ENCODE data around the gene IGSF21. TPM values are rescaled to one million over a fixed set of nuclear protein-coding genes. Genes with fewer than 3 reads are reported as not detected.

Gene IGSF21
- polyA plus RNA-seq, 6 donors from 2014 or later: not detected

DNA sequence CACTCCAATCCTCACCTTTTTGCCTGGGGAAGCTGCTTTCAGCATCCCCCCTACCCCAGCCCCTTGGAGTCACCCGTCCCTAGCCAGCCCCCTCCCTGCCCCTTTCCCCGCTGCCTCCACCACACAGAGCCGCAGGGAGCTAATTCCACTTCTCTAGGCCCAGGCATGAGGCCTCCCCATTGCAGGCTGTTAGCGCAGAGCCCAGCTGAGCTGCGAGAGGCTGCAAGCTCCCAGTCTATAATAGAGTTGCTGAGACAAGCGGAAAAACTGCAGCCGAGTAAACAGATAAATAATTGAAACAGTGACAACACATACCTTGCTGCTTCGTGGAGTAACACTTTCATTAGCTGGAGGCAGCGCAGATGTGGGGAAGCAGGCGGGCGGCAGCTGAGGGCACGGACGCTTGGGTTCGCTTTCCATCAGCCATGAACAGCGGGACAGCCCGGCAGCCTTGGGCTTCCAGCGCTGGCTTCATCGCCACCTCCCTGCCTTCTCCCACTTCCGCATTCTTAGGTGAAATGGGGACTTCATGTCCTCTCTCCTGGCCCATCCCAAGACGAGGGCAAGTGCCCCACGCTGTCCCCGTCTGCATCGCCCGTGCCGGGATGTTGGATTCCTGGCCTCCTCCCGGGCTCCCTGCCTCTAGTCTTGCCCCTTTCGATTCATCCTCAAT is 183.3 kb downstream of the IGSF21 start:
- Mint-ChIP-seq H3K27me3 (peaks cover 12 to 61% (median 39%) of the 10 kb centered on the region in 3 donors), H3K36me3 (no peaks in the 10 kb centered on the region), H3K4me3 (no peak overlapping the region), H3K4me1 (no peaks in the 10 kb centered on the region), H3K27ac (no peak overlapping the region), H3K9me3 (peaks cover 0 to 3% (median 0%) of the 10 kb centered on the region in 7 donors)
- ATAC-seq (ENCODE audit: low read depth in 2 of 2): no peak
- no peak for DNase-seq

DNA sequence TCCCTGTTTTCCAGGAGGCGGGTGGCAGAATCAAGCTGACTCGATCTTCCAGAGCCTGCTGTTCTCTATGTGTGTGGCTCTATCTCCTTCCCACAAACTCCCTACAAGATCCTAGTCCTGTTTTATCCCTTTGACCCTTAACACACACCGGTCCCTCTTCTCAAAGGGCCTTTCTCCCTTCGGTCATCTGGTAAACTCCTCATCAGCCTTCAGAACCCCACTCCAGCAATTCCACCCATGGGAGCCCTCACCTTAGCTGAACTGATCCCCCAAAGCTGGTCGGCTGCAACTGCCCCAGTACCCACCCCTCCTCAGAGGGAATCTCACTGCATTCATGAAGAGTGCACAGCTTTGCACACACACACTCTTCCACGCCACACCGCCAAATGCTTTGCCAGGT is 184.9 kb downstream of the IGSF21 start:
- DNase-seq (no peak), ATAC-seq (ENCODE audit: low read depth in 2 of 2) (no peak)
- Mint-ChIP-seq H3K27me3 (peaks cover 24 to 72% (median 49%) of the 10 kb centered on the region in 3 donors), H3K36me3 (no peaks in the 10 kb centered on the region), H3K4me3 (no peak overlapping the region), H3K27ac (no peak overlapping the region), H3K4me1 (no peaks in the 10 kb centered on the region), H3K9me3 (peaks cover 0 to 5% (median 0%) of the 10 kb centered on the region in 7 donors)

DNA sequence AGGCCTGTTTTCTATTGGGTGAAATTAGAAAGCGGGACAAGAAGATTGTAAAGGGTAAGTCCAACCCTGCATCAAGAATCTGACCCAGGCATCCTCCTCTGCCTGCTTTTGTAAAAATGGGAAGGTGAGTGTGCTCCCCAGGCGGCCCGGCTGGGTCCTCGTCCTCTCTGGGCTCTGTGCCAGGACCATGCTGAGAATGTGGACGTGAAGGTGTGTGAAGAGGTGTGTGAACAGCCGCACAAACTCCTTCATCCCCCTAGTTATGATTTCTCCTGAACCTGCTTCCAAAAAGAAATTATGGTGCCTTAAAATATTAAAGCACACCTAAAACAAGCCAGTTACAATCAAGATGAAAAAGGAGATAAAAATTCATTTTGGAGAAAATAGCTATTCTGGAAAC is 185.7 kb downstream of the IGSF21 start:
- H3K27ac Mint-ChIP-seq: no peak overlapping the region
- peaks cover 0 to 4% (median 0%) of the 10 kb centered on the region in 7 donors for H3K9me3 Mint-ChIP-seq
- H3K27me3 Mint-ChIP-seq: peaks cover 24 to 75% (median 56%) of the 10 kb centered on the region in 3 donors
- H3K36me3 Mint-ChIP-seq: no peaks in the 10 kb centered on the region
- DNase-seq (no peak), ATAC-seq (ENCODE audit: low read depth in 2 of 2) (no peak)
- H3K4me3 Mint-ChIP-seq: no peak overlapping the region
- no peaks in the 10 kb centered on the region for H3K4me1 Mint-ChIP-seq

DNA sequence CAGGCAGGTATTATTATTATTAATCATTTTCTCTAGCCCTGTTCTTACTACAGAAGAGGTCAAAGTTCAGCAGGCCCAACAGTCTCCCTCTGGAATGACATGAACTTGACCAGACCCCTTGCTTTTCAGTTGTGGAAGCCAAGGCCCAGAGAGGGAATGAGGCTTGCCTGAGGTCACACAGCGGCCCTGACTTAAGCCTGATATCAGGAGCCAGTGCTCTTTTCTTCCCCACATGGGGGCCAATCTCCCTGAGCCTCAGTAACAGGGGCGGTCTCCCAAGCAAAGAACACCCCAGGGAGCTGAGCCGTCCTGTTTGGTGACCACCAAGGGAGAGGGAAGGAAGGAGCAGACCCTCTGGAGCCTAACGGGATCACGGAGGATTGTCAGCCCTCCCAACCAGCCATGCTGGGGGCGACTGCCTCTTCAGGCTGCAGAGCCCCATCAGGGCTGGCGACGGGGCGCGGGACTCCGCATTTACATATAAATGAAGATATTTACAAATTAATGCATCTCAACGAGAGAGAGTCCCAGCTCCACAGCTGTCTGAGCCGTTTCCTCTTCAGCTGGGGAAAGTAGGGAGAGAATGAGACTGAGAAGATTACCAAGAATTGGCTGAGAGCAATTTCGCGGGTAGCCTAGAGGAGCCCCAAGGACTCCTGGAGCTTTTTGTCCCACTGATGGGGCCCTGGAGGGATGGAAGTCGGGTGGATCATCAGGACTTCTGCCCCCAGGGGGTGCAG is 187.0 kb downstream of the IGSF21 start:
- peaks cover 24 to 88% (median 56%) of the 10 kb centered on the region in 3 donors for H3K27me3 Mint-ChIP-seq
- no peak for DNase-seq
- H3K4me3 Mint-ChIP-seq: no peak overlapping the region
- H3K27ac Mint-ChIP-seq: peak overlapping the region in 2 of 6 donors; percentile 28 to 36
- peaks cover 0 to 4% (median 0%) of the 10 kb centered on the region in 7 donors for H3K9me3 Mint-ChIP-seq
- ATAC-seq (ENCODE audit: low read depth in 2 of 2): no peak
- no peaks in the 10 kb centered on the region for H3K36me3 Mint-ChIP-seq
- H3K4me1 Mint-ChIP-seq: no peaks in the 10 kb centered on the region

DNA sequence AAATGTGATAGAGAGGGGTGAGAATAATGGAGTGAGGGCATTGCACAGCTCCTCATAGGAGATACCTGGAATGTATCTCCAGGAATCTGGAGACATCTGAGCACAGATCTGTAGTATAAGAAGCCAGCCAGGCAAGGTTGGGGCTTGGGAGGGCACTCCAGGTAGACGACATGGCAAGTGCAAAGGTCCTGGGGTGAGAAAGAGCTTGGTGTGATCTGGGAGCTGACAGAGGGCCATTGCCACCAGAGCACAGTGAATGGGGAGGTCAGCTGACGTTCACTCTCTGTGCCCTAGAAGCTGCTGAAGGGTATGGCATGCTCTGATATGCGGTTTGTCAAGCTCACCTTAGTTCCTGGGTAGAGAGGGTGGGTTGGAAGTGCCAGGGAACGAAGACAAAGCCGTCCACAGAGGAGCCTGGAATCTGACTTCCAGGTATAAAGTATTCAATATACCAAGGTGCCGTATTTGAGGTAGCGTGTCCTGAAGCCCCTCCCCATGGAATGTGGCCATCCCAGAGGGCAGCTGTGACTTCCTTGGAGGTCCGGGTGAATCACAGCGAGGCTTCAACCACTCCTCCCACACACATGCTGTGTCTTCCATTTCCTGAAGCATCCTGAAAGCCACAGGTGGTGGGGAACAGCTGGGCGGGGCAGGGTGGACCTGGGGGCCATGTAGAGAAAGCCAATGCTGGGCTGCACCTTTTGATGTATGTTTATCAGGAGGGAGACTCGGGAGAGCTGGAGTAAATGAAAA is 190.5 kb downstream of the IGSF21 start:
- Mint-ChIP-seq H3K9me3 (peaks cover 0 to 4% (median 0%) of the 10 kb centered on the region in 7 donors), H3K27ac (no peak overlapping the region), H3K27me3 (peaks cover 23 to 69% (median 51%) of the 10 kb centered on the region in 3 donors), H3K36me3 (no peaks in the 10 kb centered on the region), H3K4me3 (no peak overlapping the region), H3K4me1 (no peaks in the 10 kb centered on the region)
- no peak for DNase-seq
- no peak for ATAC-seq (ENCODE audit: low read depth in 2 of 2)

DNA sequence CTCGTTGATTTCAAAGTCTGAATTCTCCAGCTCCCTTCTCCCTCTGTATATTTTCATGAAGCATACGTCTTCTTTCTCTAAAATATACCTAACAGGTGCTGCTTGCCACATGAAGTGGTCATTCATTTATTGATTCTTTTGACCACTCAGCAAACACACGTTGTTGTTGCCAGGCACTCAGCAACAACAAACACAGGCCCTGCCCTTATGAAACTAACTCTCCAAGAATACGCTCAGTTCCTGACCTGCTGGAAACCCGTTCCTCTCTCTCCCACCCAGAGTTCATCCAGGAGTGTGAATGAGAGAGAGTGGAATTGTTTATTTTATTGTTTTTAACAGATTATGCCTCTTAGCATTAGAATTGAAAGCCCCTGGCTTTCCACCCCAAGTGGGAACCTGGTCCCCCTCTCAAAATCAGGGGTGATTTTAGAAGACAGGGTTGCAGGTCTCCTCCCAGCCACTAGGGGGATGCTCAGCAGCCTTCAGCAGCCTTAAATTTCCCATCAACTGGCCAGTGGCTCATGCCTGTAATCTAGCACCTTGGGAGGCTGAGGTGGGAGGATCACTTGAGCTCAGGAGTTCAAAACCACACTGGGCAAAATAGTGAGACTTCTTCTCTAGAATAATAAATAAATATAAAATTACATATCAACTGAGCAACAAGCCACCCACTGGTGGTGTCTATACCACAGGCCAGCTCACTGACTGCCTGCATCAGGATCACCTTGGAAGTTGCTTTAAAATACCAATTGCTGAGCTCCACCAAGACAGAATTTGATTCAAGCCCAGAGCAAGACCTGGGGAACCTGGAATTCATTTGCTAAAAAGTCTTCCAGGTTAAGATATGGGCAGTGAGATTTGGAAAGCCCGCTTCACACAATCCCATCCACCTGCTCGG is 192.1 kb downstream of the IGSF21 start:
- Mint-ChIP-seq H3K27me3 (peaks cover 18 to 59% (median 40%) of the 10 kb centered on the region in 3 donors), H3K9me3 (peaks cover 0 to 4% (median 0%) of the 10 kb centered on the region in 7 donors), H3K4me1 (no peaks in the 10 kb centered on the region), H3K36me3 (no peaks in the 10 kb centered on the region), H3K4me3 (no peak overlapping the region), H3K27ac (no peak overlapping the region)
- ATAC-seq (ENCODE audit: low read depth in 2 of 2) (no peak), DNase-seq (no peak)

DNA sequence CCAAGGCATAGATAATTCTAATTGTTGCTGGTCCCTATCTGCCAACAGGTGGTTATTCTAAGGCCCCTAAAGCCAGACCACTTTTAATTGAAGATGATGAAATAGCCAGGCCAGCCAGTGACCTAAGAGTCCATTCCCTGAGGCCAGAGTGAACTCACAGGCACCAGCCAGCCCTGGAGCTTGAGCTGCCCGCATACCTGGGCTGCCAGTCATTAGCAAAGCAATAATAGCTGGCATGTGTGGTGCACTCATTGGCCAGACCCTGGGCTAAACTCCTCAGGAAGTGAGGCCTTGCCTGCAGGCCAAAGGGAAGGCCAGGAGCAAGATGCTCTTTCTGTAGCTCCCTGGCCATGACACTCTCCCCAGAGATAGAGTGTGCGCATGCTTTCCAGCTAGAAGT is 192.8 kb downstream of the IGSF21 start:
- Mint-ChIP-seq H3K4me1 (no peaks in the 10 kb centered on the region), H3K4me3 (no peak overlapping the region)

DNA sequence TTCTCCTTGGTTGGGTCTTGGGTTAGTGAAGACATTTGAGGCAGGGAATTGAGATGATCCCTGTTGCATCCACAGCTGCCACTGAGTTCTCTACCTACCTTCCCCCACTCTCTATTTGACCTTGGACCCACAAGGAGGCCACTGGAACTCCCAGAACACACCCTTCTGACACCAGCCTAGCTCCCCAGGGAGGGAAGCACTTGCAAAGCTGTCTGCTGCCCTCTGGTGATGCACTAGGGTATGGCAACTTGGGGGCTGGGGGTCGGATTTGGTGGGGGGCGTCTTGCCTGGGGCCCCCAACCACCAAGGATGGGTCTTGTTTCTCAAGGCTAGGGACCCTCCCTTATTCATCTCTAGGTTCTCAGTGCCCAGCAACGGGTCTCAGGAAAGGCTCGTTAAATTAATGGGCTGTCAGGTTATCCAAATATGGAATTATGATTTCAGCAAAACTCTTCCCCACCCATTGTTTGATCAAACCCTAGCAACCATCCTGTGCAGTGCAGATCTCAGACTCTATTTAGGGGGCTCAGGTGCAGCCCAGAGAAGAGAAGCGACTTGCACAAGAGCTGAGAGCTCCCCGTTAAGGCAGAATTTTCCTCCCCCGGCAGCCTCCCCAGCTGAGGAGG is 195.3 kb downstream of the IGSF21 start:
- Mint-ChIP-seq H3K27me3 (peaks cover 6 to 29% (median 14%) of the 10 kb centered on the region in 3 donors), H3K9me3 (peaks cover 0 to 1% (median 0%) of the 10 kb centered on the region in 7 donors), H3K27ac (no peak overlapping the region), H3K4me1 (no peaks in the 10 kb centered on the region), H3K36me3 (no peaks in the 10 kb centered on the region), H3K4me3 (no peak overlapping the region)
- ATAC-seq (ENCODE audit: low read depth in 2 of 2) (no peak), DNase-seq (no peak)

More for the DNA sequence above, 192.8 kb downstream of the IGSF21 start:
- DNase-seq: no peak
- H3K36me3 Mint-ChIP-seq: no peaks in the 10 kb centered on the region
- no peak overlapping the region for H3K27ac Mint-ChIP-seq
- ATAC-seq (ENCODE audit: low read depth in 2 of 2): no peak
- H3K9me3 Mint-ChIP-seq: peaks cover 0 to 4% (median 0%) of the 10 kb centered on the region in 7 donors
- H3K27me3 Mint-ChIP-seq: peaks cover 18 to 52% (median 33%) of the 10 kb centered on the region in 3 donors

DNA sequence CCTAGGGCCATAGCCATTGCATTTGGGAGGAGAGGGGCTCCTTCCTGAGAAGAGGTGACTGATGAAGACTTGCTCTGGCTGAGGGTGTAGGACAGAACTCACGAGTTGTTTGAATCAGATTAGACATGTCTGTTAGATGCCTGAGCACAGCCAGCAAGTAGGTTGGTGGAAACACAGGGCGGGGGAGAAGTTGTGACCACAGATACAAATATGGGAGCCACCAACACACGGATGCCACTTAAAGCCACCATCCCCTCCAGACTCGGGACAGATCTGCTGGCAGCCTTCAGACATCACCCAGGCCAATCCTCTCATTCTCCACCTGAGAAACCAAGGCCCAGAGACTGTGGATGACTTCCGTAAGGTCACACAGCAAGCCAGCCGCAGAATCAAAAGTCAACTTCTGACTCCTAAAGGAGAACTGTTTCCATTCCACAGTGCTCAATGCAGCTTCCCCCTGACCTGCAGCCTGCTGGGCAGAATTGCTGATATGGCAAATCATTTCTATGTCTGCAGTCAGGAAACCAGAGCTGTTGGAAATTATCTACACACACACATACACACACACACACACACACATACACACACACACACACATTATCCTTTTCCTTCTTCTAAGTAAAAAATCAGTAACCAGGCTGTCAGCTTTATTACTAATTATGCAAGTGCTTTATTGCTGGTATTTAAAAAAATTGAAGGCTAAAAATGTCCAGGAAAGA is 196.7 kb downstream of the IGSF21 start:
- H3K4me3 Mint-ChIP-seq: no peak overlapping the region
- DNase-seq (no peak), ATAC-seq (ENCODE audit: low read depth in 2 of 2) (no peak)
- no peaks in the 10 kb centered on the region for H3K4me1 Mint-ChIP-seq
- peaks cover 6 to 14% (median 10%) of the 10 kb centered on the region in 3 donors for H3K27me3 Mint-ChIP-seq
- H3K9me3 Mint-ChIP-seq: no peaks in the 10 kb centered on the region
- H3K27ac Mint-ChIP-seq: no peak overlapping the region
- no peaks in the 10 kb centered on the region for H3K36me3 Mint-ChIP-seq

DNA sequence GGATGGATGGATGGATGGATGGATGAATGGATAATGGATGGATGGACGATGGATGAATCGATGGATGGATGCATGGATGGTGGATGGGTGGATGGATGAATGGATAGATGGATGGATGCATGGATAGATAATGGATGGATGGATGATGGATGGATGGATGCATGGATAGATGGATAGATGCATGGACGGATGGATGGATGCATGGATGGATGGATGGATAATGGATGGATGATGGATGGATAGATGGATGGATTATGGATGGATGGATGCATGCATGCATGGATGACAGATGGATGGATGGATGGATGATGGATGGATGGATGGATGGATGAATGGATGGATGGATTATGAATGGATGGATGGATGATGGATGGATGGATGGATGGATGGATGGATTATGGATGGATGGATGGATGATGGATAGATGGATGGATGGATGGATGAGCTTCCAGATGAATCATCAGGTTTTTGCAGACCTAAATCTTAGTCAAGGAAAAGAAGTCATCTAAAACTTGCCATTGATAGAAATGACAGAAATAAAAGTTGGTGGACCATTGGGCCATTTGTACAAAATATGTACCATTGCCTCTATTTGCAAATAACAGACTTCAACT is 197.7 kb downstream of the IGSF21 start:
- no peaks in the 10 kb centered on the region for H3K36me3 Mint-ChIP-seq
- DNase-seq: no peak
- H3K4me3 Mint-ChIP-seq: no peak overlapping the region
- peaks cover 0 to 5% (median under 1%) of the 10 kb centered on the region in 7 donors for H3K9me3 Mint-ChIP-seq
- H3K27me3 Mint-ChIP-seq: peaks cover 6 to 10% (median 9%) of the 10 kb centered on the region in 3 donors
- H3K27ac Mint-ChIP-seq: no peak overlapping the region
- H3K4me1 Mint-ChIP-seq: no peaks in the 10 kb centered on the region
- no peak for ATAC-seq (ENCODE audit: low read depth in 2 of 2)

DNA sequence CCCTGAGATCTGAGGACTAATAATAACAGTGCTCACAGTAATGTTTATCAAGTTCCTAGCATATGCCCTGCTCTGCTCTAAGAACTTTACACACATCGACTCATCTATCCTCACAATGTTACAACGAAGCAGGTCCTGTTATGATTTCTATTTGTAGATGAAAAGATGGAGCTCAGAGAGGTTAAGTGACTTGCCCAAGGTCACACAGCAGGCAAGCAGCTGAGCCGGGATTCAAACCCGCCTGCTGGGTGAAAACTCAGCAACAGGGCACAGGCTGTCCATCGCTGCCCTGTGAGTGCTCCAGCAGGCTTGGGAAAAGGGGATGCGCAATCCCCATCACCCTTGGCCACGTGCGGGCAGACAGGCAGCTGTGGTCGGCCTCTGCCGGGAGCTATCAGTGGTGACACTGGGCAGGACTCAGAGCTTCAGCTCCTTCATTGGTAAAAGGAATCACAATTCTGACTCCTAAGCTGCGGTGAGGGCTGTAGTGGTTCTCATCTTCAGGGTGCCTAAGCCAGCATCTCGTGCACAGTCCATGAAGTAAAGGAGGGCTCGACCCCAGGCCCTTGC is 199.8 kb downstream of the IGSF21 start:
- ATAC-seq (ENCODE audit: low read depth in 2 of 2): no peak
- Mint-ChIP-seq H3K36me3 (peaks cover 0 to 14% of the 10 kb centered on the region in 2 donors), H3K9me3 (peaks cover 2 to 24% (median 6%) of the 10 kb centered on the region in 7 donors), H3K27me3 (peaks cover 8 to 20% (median 8%) of the 10 kb centered on the region in 3 donors), H3K4me1 (no peaks in the 10 kb centered on the region), H3K27ac (no peak overlapping the region), H3K4me3 (no peak overlapping the region)
- DNase-seq: no peak
